GM15510 (cell line): ENCODE measurements around the gene DCST1.

Source experiments
- POLR2A ChIP-seq: IDR thresholded peaks from 3 replicates; pipeline ENCODE4 v1.6.1; 2011; ENCODE audit warnings: borderline replicate concordance; ENCODE audit not compliant: insufficient read length; ENCODE audit errors: extremely low read depth

The DCST1 gene

GRCh38 chr1:155048449-155049334, 15.1 kb downstream of the DCST1 start:
- no peak for TF ChIP-seq POLR2A

DNA sequence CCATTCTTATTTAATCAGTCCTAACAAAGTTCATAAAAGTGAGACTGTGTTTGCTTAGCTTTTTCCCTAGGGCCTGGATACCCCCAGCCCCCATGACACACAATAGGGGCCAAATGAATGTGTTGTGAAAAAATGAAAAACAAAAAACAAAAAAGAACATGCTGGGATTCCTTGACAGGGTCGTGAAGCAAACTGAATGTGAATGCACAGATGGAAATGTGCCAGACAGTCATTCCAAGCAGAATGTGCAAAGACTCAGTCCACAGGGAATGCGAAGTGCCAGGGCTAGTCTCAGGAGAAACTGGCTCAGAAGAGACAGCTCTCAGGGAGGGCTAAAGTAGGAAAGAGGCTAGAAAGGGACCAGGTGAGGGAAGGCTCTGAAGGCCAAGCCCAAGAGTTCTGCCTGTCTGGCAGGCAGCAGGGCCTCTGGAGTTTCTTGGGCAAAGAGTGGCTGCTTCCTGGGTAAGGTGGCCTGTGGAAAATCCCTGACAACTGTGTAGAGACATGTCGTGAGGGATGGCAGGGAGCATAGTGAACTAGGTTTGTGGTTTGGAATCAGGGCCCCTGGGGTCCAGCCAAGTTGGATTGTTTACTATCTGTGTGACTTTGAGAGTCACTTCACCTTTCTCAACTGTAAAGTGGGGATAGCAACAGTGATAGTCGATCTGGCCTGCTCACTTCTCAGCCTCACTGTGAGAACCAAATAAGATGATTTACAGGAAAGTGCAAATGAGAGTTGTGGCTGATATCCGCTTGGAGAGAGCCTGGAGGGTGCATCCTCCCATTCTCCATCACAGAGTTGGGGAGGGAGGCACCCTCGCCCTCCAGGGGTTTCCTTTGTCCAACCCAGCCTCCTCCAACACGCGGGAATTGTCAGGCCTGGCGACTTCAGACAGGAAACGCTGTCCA, 16.3 kb downstream of the DCST1 start:
- TF ChIP-seq POLR2A: no peak

DNA sequence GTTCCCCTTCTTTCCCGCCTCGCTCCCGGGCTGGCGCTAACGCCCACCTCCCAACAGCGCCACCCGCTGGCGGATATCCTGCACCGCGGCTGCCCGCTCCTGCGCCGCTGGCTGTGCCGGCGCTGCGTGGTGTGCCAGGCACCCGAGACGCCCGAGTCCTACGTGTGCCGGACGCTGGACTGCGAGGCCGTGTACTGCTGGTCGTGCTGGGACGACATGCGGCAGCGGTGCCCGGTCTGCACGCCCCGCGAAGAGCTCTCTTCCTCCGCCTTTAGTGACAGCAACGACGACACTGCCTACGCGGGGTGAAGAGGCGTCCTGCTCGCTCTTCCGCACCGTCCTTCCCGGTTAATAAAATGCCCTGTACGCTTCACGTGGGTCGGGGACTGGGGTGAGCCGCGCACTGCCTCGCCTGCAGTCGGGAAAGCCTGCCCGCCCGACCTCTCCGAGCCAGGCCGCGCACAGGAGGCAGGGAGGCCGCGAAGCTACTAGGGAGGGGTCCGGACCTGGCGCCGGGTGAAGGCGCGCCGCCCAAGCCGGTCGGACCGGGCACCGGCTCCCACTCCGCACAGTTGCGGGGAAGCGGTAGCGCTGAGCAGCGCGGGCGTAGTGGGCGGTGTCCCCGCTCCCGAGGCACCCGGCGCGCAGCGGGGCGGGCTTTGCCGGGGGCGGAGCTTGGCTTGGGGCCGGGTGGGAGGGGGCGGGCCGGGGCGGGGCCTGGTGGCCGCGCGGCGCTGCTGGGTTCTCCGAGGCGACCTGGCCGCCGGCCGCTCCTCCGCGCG, 17.1 kb downstream of the DCST1 start, which contains the start of gene ADAM15:
TSS of gene ADAM15 (plus strand) at position 757 of the 782 bp plus-strand sequence. CDS start 71 bp downstream, outside the sequence.
- TF ChIP-seq POLR2A: no peak

DNA sequence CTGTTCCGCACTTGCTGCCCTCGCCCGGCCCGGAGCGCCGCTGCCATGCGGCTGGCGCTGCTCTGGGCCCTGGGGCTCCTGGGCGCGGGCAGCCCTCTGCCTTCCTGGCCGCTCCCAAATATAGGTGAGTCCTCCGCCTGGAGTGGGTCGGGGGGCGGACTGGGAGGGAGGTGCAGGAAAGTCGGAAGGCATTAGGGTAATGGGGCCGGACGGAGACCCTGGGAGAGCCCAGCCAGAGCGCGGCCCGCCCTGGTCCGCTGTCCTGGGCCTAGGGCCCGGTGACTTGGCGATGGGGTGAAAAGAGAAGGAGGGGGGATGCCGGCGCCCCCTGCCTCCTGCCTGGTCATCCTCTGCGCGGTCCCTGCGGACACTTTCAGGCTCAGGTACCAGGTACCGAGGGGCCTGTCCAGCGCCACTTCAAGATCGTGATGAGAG, 17.7 kb downstream of the DCST1 start:
- peak; percentile 57 for TF ChIP-seq POLR2A

GRCh38 chr1:155051777-155052398, 18.3 kb downstream of the DCST1 start:
- no peak for TF ChIP-seq POLR2A

GRCh38 chr1:155052439-155053395, 19.1 kb downstream of the DCST1 start:
- TF ChIP-seq POLR2A: no peak

- TF ChIP-seq POLR2A: no peak
Measured at GRCh38 chr1:155053531-155054105, 20.0 kb downstream of the DCST1 start.

DNA sequence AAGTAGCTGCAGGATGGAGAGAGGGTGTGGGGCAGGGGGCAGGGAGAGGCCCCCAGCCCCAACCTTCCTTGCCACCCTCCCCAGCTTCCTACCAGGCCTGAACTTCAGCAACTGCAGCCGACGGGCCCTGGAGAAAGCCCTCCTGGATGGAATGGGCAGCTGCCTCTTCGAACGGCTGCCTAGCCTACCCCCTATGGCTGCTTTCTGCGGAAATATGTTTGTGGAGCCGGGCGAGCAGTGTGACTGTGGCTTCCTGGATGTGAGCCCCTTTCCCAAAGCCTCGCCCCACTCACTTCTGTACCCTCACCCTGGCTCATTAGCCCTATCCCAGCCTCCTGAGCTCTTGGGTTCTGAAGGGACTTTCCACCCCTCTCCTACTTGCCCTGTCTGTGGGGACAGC, 23.5 kb downstream of the DCST1 start:
- TF ChIP-seq POLR2A: no peak

- TF ChIP-seq POLR2A: no peak
Measured at GRCh38 chr1:155057788-155058211, 24.2 kb downstream of the DCST1 start.

DNA sequence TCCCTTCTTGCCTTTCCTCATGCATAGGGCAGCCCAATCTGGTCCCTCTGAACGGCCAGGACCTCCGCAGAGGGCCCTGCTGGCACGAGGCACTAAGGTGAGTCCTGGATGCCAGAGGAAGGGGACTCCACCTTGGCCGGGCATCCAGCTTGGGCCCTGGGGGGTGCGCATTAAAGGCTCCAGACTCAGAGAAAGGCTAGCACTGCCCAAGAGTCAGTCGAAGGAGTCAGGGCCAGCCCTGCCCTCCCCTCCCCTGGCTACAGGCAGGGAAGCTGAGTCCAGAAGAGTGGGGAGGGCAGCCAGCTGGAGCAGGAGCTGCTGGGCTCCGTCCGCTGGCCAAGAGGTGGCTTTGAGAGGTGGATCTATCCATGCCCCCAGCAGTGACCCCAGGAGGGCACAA, 27.1 kb downstream of the DCST1 start:
- no peak for TF ChIP-seq POLR2A

- no peak for TF ChIP-seq POLR2A
Measured at GRCh38 chr1:155061381-155062150, 27.9 kb downstream of the DCST1 start.

- TF ChIP-seq POLR2A: no peak
Measured at GRCh38 chr1:155062151-155062686, 28.6 kb downstream of the DCST1 start.
